Embryonic facial prominence (tissue), 1 donor: ENCODE measurements around the gene PCBD1.

Experiments used
- DNase-seq: peaks from one replicate; pipeline ENCODE4 v3.0.0-alpha.2; 2016; ENCODE audit errors: extremely low spot score

The PCBD1 gene

DNA sequence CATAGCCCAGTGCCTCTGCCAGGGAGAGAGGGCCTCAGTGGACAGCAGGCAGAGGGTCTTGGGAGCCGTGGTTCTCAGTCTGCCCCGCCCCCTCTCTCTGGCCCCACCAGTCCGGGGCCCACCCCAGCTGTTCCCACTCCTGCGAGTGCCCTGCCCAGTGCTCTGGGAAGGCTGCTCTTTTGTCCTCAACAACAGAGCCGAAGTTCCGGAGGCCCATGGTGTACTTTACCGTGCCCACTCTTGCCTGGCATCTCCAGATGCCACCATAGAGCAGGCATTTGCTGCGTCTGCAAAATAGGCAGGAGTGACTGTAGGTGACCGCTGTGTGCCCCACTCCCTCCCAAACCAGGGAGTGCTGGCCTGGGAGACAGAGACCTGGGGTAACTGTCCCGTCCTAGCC is 29.3 kb upstream of the PCBD1 start:
- DNase-seq = no peak

DNA sequence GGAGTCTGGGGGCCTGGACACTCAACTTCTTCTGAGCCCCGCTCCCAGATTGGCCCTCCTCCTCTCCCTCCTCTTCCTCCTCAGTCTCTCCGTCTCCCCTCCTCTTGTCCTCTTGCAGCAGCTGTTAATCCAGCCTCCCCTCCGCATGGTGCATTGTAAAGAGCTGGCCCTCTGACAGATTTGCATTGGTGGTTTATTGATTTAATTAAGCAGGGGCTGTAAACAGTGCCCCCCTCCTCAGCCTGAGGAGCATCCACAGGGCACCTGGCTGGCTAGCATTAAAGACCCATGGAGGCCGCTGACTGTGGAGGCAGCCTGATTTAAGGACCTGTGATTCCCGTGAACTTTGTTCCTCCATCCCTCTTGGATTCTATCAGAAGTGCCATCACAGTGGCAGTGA is 28.9 kb upstream of the PCBD1 start:
- DNase-seq = no peak

DNA sequence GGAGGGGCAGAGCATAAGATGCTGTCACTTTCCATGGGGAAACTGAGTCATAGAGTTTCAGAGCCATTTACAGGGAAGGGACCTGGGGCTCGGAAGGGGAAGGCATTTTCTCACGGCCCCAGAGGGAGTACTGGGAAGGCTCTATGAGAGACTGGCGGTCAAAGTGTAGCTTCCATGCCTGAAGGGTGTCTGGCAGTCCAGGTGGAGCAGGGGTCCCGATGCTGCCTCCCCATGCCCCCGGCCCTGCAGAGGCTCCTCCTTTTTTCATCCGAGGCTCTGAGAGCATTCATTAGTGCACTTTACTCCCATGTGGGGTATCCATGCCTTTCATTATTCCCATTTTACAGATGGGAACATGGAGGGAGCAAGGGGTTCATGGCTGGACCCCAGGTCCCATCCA is 27.9 kb upstream of the PCBD1 start:
- DNase-seq = no peak

DNA sequence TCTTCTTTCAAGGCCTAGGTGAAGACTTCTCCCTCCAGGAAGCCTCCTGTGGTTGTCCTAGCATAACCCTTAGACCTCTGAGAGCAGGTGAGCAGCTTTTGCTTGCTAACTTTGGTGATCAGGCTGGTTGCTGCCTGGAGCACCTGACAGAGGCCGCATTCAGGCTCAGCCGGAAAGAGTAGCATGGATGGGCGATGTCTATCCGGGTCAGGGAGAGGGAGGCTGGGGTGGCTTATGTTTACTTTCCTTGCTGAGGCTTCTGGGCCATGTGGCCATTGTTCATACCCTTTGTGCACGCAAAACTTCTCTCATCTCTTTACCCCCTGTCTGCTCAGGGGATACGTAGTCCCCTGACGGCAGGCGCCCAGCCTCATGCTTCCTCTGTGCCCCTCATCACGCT is 27.4 kb upstream of the PCBD1 start:
- DNase-seq = no peak

DNA sequence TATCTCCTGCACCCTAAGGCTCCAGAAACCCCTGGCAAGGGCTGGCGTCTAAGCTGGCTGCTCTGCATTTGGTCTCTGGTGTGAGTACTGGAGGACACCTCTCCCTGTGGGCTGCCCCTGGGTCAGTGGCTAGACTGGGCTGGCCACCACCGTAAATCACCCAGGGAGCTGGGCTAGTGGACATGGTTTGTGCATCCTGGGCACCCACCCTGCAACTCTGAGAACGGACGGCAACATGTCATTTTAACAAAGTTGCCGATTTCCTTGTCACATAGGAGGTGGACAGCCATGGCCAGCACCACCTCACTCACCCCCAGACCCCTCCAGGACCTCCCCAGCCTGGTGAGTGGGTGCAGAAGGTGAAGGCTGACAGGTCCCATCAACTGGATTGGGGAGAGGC is 26.8 kb upstream of the PCBD1 start:
- no peak for DNase-seq

DNA sequence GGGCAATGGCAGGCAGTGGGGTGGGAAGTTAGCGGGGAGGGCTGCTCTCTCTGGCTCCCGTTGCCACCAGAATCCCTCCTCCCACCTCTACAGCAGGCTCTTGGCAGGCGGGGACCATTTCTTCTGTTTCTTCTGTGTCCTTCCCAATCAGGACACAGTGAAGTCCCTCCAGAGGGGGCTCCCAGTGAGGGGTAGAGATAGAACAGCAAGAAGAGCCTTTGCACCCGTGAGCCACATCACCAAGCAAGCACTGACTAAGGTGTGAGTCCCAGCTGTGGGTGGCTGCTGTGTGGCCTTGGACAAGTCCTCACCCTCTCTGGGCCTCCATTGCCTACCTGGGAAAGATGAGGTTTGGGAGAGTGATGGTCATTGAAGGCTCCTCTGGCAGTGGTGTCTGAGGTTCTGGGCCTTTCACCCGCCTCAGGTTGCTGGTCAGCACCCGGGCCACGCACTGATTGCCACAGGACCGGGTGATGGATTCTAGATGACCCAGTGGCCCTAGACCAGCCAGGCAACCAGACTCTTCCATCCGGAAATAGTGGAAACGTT is 26.0 kb upstream of the PCBD1 start:
- DNase-seq = no peak

DNA sequence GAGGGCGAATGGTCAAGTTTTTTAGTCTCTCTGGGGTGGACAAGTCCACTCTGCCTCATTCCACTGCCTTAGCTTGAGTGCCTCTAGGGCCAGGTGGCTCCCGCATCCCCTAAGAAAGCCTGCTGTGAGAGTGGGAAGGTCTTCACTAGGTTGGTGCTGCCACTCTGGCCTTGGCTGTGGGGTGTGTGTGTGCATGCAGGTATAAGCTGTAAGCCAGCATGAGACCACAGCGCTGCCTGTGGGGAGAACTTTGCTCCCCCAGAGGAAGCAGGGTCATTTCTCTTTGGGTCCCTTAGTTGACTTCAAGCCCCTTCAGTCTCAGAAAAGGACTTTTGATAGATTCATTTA is 25.5 kb upstream of the PCBD1 start:
- DNase-seq = no peak

DNA sequence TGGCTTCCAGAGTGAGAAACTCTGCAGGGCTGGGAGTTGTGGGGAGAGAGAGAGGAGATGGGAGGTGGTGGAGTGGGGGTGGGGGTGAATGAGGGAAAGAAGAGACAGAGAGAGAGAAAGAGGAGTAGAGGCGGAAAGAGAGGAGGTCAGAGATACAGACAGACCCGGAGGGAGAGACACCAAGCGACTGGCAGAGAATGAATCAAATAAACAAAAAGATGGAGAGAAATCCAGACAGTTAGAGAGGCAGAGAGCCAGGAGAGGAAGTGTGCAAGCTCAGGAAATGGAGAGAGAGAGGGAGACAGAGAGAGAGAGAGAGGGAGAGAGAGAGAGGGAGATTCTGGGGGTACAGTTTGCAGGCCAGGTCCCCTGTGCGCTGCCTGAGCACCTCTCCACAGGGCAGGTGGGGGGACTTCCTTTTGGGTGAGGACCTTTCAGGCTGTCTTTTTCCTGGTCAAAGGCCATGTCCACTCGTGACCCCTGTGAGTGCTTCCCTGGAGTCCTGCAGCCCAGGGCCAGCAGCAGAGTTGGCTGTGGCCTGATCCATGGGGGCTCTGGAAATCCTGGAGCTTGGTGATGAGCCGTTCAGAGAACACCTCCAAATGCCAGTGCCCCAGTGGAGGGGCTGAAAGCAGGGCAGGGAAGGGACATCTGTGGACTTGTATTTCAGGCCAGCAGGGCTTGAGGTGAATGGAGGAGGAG is 25.0 kb upstream of the PCBD1 start:
- DNase-seq = no peak

DNA sequence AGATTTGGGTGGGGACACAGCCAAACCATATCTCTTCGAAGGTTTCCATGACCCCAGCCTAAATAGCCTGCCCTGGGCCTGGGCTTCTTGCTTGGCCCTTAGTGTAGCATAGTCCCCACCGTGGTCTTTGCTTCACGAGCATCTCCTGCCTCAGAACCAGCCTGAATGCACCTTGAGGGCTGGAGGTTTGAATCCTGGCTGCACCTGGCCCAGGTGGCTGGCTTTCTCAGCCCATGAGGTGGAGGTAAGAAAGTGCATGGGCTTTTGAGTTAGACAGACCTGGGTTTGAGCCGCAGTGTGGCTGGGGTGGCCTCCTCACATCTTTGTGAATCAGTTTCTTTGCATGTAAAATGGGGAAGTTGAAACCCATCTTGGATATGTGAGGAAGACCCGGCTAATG is 24.2 kb upstream of the PCBD1 start:
- no peak for DNase-seq

DNA sequence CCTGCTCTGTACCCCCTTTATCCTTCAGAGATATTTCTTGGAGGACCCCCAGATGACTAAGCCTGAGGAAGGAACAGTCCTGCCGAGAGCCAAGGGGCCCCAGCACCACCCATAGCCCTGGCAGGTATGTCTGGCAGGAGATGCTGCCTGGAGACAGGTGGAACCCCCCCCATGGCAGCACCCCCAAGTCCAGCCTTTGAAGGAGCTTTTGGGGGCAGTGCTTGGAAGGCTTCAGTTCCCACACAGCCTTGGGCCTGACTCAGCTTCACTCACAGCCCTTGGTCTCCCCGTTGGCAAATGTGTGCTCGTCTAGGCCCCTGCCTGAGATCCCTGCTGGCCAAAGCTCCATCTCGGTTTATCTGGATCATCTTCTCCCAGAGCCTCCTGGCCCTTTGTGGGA is 23.0 kb upstream of the PCBD1 start:
- DNase-seq = no peak

DNA sequence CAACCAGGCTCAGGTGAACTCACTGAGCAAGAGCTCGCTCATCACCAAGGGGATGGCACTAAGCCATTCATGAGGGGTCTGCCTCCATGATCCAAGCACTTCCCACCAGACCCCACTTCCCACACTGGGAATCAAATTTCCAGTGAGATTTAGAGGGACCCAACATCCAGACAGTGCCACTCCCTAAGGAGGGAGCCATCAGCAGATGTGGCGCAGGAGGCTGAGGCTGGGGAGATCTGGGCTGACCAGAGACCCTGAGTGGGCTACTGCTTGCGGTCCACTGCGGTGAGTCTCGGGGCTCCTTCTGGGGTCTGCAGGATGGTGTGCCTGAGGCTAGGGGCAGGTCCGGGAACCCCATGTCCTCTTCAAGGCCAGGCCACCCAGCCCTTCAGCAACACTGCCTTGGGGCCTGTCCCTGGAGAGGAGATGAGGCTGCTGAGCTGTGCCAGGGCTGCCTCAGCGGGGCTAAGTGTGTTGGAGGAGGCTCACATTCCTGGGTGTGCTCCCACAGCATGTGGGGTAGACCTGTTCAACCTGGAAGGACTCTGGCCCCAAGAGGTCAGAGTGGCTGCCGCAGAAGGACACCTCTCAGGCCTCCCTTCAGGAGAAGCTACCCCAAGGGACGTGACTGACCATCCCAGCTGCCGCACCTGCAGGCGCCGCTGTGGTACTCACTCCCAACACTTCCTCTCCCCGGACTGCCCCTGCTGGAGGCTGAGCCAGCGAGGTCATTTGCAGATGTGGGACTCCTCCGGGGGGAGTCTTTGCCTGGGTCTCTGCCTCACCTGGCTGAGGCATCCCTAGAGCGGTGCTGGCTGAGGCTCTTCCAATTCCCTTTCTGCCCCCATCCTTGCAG is 22.3 kb upstream of the PCBD1 start:
- DNase-seq = no peak

DNA sequence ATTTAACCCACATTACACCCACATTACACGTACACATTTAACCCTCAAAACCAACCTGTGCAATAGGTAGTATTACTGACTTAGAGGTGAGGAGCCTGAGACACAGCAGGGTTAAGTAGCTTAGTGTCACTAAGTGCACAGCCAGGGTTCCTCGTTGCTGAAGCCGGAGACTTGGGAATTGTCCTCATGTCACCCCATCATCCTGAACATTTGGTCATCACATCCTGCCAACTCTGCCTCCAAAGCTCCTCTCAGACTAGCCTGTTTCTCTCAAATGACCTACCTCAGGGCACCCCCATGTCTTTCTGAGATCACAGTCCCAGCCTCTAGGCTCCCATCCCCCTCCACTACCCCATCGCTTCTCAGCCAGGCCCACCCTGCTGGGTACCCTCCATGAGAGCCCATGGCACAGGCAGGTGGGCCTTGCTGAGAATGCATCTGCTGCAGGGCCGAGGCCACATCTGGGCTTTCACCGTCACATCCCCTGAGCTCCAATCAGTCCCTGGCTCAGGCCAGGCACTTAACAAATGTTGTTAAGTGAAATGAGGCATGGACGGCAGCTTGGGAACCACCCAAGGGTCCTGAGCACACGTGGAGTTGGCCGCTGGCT is 21.1 kb upstream of the PCBD1 start:
- no peak for DNase-seq

DNA sequence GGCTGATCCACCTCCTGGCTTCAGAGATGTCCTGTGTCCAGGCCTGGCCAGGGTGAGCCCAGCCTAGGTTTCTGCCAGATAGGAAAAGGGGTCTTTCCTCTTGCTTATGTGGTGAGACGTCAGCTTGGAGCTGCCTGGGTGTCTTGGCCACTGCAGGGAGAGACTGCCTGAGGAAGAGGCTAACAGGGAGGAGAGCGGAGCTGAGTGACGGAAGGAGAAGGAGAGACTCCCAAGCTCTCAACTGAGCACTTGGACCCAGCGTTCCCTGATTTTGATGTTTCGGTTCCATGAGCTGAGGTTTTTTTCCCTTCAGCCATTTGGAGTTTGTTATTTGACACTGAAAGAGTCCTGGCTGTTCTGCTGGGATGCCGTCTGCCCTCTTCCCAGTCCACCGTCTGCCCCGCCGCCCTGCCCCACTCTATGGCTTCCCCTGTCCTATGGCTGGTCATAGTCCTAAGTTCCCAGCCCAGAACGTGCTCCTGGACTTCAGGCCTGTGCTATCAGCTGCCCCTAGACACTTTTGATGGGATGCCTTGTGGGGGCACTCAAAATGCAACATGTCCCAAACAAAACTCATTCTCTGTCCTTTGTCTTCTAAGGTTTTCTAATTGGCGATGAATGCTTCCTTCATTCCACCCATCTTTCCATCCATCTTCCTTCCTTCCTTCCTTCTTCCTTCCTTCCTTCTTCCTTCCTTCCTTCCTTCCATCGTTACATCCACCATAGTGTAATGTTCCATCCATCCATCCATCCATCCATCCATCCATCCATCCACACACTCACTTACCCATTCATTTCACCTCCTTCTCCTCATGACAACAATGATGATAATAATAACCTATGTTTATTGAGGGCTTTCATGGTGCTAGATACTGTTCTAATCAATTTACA is 20.3 kb upstream of the PCBD1 start:
- no peak for DNase-seq

DNA sequence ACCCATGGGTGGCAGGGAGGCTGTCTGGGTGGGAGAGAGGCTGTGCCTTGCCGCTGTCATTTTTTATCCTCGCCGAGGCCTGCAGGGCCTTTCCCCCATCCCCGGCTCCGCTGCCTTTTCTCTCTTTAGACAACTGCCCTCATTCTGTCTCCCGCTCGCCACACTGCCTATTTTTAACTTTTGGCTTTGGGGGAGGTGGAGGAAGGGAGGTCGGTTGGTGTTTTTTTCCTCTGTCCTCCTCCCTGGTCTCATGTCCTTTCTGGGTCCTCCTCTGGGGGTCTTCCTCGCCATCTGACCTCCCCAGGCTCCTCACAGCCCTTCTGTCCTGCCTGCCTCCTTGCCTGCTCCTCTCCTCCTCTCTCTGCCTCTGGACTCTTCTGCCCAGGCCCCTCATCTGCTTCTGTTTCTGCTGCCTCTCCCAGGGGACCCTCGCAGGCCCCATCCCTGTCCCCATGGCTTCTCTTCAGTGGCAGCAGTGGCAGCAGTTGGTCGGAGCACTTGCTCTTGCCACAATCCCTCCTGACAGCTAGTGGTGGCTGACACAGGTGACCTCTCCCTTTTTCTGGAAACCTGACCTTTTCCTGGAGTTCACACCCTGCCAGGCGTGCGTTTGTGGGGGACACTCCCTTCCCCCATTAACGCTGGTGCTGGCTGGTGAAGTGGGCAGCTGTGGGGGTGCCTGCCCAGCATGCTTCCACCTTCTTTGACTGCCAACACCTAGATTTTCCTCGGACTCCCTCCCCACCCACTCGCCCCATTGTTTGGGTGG is 19.5 kb upstream of the PCBD1 start:
- no peak for DNase-seq

DNA sequence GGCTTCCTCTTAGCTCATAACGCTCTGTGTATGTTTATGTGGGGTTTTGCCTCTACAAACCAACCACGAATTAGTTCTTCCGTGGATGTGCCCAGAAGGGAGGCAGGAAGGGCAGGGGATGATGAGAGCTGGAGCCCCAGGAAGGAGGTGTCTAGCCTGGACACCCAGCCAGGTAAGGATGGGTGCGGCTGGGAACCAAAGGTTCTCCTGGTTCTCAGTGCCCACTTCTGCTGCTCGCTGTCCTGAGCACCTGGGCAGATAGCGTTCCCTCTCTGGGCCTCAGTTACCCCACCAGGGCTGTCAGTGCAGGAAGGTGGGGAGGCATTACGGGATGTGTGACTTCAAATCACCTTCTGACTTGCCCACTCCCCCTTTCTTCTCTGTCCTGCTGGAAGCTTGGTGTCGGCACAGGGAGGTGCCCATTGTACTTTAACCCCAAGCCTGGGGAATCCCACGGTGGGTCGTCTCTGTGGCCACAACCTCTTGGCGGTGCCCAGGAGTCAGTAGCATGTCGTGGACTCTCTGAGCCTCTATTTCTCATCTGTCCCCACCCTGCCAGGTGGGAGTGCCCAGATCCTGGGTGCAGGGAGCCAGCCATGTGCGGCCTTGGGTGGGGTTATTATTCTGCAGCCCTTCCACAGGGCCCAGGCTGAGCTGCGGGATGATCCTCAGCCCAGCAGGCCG is 18.7 kb upstream of the PCBD1 start:
- no peak for DNase-seq

DNA sequence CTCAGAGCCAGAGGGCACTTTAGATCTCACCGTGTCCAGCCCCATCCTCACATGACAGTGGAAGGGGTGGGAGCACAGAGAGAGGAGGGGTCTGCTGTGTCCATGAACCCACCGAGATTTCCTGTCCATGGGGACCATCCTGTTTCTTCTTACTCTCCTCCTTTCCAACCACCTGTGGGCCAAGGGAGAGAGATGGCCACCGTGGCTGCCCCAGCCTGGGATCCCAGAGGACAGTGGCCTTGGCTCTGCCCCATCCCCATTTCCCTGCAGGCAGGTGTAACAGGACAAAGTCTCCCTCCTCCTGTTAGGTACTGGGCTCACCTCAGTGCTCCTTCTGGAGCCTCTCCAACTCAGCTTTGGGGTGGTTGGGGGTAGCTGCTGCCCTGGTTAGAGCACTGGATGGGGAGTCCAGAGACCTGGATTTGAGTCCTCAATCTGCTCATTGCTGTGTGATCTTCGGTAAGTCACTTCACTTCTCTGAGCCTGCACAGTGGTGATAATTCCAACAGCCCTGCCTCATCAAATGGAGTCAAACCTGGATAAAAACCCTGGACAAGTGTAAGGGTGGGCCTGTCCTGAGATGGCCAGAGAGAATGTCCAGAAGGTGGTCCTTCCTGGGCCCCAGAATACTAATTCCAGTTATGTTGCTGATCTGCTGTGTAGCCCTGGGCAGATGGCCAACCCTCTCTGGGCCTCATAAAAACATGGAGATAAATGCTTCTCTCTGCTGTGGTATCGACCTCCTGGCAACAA is 17.8 kb upstream of the PCBD1 start:
- no peak for DNase-seq

DNA sequence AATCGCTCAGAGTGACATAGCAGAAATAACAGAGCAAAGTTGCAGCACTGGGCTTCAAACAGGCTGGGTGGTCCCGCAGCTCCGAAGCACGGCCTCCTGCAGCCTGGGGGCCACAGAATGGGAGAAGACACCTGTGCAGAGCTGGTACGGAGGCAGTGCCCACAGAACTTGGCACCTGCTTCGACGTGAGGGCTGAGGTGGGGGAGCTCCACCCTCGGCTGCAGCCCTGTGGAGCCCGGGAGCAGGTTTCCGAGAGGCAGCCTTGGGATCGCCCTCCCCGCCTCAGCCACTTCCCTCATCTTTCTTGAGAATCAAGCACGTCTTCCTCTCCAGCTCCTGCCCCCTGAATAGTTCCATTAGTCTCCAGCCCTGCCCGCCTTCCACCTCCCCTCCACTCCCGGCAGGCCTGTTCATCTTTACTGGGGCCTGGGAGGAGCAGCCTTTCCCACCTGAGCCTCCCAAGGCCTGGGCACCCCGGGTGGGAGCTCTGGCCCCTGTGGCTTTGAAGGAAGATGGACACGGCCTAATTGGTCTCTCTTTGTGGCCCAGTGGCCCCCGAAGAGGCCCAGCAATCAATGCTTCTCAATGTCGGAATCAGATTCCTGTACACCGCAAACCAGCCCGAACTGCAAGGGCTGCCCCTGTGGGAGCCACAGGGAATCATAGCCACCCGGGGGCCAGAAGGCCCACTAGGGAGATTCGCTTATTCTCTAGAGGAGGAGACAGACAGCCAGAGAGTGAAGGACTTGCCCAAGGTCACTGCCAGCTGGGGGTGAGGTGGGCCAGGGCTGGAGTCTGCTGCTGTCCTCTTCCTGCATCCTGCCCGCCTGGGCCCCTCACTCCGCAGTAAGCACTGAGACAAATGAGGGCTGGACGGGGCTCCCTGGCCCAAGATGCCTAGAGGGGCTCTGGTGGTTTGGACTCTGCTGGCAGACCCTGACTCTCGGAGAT is 17.0 kb upstream of the PCBD1 start:
- no peak for DNase-seq

DNA sequence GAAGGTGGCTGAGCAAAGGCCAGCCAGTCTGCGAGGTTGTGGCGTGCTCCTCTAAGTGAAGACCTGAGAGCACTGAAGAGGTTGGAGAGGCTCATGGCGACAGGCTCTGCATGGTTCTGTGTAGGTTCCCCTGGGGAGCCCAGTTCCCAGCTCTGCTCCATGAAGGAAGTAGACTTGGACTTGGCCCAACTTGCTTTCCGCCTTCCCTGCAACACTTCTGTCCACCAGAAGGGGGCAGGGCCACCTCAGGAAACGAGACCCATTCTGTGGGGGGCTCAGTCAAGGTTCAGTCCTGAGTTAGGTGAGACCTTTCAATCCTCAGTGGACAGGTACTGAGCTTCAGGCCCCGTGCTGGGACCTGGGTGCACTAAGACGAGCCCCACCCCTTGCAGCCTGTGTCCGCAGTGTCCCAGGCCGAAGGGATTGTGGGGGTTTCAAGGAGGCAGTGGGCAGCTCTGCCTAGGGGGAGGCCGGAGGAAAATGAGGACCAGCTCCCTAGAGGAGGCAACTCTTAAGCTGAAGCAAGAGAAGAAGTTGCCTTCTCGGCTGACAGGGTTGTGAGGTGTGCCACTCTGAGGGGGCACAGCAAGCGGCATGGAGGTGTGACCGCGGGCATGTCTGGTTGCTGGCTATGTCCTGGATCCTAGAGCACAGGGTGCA is 15.0 kb upstream of the PCBD1 start:
- DNase-seq = peak; percentile 25
